ENCODE data around the gene MOGAT2.

The MOGAT2 gene

DNA sequence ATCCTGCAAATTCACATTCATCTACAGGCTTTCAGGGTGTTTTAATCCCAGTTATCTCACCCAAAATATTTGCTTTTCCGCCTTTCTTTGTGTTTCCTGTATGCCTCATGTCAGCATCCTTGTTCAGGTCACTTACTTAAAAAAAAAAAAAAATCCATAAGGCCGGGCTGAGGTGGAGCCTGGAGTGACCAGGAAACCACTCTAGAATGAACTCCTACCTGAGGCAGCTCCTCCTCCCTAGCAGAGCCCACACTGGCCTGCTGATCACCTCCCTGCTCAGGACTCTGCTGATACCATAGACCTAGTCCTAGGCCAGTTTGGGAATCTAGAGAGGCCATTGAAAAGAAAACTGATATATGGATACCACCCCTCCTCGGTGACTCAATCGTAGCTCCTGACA, 42.2 kb downstream of the MOGAT2 start:
- no peak for DNase-seq (ENCODE audit: low read depth, low spot score)

DNA sequence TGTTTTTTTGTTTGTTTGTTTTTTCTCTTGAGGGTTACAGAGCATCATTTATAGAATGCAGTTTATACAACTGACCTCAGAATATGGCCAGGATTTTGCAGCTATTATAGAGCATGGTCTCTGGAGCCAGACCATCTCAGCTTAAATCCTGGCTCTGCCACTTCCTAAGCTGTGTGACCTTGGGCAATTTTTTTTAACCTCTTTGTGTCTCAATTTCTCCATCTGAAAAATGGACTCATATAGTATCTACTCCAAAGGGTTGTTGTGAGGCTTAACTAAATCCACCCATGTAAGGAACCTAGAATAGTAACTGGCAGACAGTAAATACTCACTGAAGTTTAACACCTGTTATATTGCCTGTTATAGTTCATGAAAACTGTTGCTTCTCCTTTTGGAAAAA, 42.6 kb downstream of the MOGAT2 start:
- DNase-seq (ENCODE audit: low read depth, low spot score), result no peak

DNA sequence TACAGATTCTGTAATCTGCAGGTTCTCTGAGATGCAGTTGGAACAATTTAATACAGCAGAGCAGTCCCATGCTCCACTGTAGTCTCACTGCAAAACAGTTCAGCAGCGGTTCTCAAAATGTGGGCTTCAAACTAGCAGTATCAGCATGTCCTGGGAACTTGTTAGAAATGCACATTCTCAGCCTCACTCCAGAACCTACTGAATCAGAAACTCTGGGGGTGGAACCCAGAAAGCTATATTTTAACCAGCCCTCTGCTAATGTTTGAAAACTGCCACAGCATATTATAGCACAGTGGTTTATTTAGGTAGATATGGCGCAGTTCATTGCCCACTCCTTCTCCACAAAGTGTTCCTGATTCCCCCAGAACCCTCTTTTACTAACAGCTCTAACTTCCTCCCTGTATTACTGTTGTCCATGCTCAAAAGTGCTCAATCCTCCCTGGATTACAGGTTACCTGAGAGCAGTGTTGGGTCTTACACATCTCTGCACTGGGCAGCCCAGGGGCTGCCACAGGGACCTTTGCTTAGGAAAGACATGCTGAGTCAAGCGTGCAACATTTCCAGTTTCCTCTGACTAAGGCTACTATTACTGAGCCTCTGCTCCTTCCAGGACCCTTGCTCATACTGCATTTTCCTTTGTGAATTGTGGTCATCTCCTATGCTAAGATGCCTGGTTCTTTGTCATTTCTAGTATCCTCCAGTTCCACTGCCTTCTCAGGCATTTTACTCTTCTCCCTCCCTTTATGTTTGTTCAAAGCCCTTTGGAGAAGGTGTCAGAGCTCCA, 43.3 kb downstream of the MOGAT2 start:
- DNase-seq (ENCODE audit: low read depth, low spot score), result no peak

DNA sequence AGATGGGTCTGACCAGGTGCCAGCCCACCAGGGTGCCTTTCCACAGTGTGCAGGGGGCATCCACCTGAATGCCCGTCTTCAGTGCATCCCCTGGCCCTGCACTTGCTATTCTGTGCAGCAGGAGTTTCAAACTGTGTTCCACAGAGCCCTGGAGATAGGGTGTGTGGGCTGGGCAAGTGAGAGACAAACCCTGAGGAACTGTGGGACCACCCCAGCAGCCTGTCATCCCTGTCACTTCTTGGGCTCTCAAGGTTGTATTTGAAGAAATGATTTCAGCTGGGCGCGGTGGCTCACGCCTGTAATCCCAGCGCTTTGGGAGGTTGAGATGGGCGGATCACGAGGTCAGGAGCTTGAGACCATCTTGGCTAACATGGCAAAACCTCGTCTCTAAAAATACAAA, 44.5 kb downstream of the MOGAT2 start:
- no peak for DNase-seq (ENCODE audit: low read depth, low spot score)

DNA sequence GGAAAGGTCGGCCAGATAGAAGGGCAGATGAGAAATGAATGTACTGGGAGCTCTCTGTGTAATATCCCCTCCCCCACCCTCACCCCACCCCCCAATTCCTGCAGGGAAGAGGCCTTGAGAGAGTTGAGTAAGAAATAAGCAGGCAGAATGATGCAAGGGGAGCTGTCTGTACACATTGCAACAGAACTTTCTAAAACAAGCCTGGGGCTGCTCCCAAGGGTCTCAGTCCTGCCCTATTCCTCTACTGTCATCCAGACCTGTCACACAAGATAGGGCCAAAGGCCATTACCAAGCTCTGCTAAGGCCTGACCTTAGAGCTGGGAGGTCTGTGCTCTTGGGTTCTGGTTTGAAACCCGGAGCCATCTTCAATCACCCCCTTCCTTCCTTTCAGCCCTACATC, 45.2 kb downstream of the MOGAT2 start:
- no peak for DNase-seq (ENCODE audit: low read depth, low spot score)

DNA sequence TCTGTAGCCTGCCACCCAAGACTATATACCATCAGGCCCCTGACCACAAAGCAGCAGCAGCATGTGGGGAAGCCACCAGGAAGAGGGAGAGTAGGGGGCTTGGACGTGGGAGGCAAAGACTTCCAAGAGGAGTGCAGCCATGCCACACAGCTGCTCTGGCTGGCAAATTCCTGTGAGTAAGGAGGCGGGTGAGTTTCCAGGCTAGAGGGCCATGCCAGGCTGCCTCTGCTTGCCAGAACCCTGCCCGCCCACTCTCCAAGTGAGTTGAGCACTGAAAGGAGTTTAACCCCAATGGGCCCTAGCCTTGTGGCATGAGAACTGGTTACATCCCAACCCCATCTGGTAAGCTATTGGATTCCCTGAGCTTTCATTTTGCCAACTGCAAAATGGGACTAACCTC, 46.2 kb downstream of the MOGAT2 start:
- no peak for DNase-seq (ENCODE audit: low read depth, low spot score)

DNA sequence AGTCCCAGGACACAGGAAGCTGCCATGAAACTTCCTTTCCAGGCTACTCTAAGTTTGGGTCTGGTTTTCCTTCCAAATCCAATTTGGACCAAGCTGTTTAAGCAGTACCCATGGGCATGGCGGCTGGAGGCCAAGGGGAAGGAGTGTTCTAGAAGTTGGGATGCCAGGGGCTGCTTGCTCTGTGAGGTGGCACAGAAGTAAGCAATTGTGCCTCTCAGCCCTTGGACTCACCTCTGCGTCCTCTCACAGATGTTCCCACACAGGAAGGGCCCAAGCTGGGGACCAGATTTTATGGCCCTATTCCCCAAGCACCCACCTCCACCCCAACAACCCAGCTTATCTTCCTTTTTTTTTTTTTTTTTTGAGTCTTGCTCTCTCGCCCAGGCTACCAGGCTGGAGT, 47.5 kb downstream of the MOGAT2 start:
- DNase-seq (ENCODE audit: low read depth, low spot score), result no peak

DNA sequence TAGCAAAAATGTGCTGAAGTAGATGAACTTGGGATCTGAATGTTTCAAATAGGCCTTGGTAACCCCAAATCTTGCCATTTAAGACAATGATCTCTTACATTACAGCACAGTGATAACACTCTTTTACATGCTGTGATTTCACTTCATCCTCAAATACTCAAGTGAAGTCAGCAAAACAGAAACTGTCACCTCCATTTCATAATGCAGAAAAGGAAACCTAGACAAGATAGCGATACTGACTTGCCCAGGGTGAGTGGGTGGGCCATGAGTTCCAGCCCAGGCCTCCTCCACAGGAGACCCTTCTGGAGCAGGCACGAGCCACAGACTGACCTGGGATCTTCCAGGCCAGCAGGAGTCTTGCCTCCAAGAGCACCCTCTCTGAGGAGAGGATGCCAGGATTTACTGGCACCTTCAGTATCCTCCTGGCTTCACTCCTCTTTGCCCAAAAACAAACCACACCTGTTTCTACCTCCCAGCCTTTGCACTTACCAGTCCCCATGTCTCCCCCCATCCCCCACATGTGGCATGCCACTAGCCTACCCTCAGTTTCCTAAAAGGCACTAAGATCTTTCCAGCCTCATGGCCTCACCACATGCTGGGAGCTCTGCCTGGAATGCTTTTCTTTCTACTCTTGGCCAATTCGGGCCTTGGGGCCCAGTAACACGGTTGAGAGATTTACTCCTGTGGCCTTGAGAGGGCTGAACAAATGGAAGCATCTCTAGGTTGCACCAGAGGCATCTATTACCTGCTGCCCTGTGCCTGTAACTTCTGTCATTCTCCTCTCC, 49.0 kb downstream of the MOGAT2 start:
- DNase-seq (ENCODE audit: low read depth, low spot score), result no peak

DNA sequence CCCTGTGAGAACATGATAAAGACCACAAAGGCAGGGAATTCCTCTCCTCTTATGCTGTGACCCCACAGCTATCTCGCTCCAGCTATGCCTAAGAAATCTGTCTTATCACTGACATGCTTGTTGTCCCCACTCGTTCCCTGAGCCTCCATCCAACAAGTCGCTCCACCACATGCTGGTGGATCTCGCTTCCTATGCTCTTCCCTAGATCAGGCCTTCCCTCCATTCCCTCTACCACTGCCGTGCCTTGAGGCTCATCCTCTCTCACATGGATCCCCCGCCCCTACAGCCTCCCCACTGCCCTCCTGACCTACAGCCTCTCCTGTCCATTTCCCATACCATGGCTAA, 49.6 kb downstream of the MOGAT2 start:
- no peak for DNase-seq (ENCODE audit: low read depth, low spot score)

DNA sequence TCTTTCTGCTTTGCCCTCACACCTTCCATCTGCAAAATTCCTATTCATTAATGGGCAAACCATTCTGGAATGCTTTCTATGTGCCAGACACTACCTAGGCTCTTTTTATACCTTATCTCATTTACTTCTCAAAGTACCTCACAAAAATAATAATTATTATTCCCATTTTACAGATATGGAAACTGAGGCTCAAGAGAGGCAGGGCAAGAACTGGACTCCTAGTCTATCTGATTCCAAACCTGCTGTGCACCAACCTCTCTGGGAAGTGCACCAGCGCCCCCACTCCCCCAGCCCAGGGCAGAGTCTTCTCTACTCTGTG, 50.1 kb downstream of the MOGAT2 start:
- DNase-seq (ENCODE audit: low read depth, low spot score), result no peak

DNA sequence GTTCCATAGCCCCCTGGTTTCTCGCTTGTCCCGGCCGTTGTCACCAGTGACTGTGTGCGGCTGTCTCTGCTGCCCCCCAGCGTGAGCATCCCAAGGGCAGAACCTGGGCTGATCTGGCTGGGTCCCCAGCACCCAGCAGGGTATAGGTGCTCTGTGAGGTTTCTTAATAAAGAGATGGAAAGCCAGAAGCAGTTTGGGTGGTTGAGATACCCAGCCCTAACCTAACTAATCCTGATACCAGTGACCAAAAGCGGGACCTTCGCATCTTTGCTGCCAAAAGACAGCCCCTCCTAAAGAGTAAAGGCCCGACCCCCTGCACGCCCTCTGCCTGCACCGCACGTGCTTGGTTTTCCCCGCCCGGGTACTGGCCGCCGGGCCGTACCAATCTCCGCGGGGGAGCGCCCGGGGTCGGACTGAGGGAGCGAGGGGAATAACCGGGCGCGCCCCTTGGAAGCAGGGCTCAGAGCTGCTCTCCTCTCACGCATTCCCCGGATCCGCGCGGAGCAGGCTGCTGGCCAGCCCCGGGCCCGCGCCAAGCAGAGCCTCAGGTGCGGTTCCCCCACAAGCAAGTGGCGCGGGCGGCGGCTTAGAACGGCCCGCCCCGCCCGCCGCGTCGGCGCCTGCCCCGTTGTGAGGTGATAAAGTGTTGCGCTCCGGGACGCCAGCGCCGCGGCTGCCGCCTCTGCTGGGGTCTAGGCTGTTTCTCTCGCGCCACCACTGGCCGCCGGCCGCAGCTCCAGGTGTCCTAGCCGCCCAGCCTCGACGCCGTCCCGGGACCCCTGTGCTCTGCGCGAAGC, 50.7 kb downstream of the MOGAT2 start, which contains the start of gene DGAT2:
TSS of gene DGAT2 (plus strand) at position 667 of the 797 bp plus-strand sequence. CDS start 214 bp downstream, outside the sequence.
- DNase-seq (ENCODE audit: low read depth, low spot score), result peak; percentile 35

DNA sequence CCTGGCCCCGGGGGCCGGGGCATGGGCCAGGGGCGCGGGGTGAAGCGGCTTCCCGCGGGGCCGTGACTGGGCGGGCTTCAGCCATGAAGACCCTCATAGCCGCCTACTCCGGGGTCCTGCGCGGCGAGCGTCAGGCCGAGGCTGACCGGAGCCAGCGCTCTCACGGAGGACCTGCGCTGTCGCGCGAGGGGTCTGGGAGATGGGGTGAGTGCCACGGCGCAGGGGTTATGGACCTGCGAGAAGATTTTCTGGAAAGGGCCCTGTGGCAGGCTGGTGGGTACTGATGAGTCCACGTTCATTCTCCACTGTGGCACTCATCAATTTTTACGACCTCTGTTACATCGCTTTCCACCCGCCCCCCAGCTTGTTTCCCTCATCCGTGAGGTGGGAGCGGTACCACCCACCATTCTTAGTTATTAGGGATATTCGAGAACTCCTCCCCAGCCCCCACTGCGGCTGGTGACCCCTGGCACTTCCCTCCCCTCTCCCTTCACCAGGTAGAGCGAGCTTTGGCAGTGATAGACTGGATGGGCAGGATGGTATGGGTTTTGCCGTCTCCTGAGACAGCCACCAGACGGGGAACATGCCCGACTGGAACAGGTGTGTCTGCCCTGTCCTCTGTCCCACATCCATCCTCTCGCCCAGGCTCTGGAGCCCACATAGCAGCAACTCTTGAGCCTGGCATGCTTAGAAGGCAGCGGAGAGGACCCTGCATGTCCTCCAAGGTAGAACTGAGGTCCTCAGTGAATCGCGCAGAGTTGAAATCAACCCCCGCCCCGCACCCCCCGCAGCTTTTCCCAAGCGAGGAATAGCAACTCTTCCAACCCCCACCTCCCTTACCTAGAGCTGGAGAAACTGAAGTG, 51.5 kb downstream of the MOGAT2 start:
- no peak for DNase-seq (ENCODE audit: low read depth, low spot score)

DNA sequence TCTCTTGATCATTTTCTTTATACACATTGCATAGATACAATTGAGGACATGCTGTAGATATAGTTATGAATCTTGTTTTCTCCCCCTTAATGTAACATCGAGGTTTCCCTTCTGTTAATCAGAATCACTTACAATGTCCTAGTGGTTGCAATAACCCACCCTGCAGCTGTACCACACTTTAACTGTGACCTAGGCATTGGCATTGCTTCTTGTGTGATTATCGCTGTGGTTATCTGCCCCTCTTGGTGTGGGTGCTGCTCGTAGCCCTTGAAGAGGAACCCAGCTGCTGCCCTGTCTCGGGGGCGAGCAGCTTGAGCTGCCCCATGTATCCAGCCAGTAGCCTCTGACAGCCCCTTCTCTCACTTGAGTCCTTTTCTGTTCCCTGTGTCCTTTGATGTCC, 52.5 kb downstream of the MOGAT2 start:
- DNase-seq (ENCODE audit: low read depth, low spot score), result no peak

DNA sequence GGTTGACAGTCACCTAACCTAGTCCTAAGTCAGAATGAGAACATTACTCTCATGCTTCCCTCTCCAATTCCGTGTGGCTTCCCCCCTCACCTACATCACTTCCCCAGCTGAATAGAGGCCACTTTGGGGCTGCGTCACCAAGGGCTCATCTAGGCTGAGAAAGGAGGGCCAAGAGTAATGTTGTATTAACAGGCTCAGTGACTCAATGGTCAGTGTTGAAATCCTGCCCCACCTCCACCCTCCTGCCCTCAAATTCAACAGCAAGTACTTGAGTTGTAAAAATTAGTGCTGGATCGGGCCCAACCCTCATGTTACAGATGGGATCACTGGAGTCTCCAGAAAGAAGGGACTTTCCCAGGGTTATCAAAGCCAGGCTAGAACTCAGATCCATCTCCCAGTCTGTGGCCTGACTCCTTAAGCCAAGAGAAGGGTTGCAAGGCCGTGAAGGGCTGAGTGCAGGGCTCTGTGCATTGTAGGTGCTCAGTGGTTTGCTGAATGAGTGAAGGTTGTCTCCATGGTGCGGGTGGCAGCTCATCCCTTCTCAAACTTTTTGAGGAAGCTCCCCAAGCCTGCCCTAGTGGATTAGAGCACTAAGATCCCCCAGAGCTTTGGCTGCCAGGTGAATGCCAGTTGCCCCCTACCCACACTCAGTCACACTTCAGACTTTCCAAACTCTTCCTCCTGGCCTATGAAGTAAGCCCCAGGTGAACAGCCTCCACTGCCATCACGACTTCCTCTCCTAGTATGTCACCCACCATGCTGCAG, 54.2 kb downstream of the MOGAT2 start:
- no peak for DNase-seq (ENCODE audit: low read depth, low spot score)

DNA sequence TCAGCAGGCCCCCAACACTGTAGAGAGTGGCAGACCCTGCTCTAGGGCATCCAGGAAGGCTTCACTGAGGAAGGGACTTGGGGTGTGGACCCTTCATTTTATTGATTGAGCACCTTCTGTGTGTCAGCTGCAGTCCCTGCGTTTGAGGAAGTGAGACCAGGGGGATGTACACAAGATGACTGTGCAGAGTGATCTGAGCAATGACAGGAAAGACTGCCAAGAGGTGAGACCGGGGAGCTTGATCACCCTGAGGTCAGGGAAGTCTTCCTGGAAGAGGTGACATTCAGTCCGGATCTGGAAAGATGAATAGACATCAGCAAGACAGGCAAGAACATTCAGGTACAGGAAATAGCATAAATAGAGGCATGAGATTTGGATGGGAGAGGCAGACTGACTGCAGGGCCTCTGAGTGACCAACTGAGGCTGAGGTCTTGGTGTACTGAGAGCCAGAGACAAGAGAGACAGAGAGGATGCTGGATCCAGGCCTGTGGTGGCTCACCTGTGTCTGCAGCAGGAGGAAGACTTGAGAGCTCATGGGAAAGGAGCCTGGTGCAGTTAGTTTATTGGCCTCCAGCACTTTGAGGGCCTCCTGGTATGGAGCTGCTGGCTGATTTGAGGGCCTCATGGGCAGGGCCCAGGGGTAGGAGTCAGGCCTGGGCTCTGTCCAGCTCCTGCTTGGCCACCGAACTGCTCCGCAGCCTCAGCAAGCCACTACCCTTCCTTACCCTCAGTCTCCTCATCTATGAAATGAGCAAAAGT, 56.1 kb downstream of the MOGAT2 start:
- DNase-seq (ENCODE audit: low read depth, low spot score), result no peak

DNA sequence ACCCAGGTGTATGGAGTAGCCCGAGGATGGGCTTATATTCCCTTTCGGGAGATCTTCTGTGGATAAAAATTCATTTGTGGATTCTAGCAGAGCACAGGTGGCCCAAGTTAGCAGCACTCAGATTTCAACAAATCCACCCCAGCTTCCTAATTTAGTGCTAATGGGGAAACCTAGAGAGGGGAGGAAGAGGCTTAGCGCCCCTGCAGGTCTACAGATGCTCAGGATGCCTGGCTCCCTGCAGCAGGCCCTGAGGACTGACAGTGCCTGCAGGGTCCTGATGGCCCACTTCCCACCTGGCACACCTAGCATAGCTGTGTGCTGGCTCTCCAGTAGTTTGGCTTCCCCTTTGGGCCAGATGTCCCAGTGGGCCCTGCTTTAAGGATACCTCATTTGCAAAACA, 57.4 kb downstream of the MOGAT2 start:
- DNase-seq (ENCODE audit: low read depth, low spot score), result no peak

DNA sequence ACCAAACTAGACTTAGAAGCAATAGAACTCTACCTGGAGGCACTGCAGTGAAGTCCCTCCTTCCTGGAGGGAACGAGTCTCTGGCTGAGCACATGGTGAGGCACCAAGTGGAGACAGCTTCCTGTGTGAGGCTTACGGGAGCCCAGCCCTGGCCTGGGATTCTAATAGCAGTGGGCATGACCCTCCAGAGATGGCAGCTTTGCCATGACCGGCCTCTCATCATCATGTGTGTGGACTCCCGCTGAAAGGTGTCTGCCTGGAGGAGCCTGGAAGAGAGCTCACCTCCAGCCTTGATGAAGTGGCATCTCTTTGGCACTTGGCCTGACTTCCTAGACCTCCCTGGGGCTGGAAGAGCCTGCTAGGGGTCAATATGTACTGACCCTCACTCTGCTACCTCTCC, 58.9 kb downstream of the MOGAT2 start:
- no peak for DNase-seq (ENCODE audit: low read depth, low spot score)

DNA sequence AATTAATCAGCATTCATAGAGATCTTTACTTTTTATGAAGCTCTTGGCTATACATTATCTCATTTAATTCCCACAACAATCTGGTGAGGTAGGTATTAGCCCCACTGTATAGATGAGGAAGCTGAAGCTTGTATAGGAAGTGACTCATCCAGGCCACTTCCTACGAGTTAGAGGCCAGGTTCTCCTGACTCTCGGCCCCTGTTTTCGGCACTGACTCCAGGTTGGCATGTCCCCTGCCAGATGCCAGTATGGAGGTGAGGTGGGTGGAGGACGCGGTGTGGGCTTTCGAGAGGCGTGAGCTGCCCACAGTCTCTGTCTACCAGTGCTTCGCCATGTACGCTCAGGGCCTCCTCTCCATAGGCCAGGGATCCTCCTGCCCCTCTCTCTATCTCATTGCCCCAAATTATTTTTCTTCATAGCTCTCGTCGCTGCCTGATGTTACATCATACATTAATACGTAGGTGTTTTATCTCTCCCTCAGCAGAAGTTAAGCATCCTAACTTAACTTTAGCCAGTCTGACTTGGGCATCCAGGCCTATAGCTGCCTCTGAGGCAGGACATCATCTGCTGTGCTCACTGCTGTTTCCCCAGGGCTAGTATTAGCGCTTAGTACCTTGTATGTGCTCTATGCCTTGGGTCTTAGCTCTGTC, 59.9 kb downstream of the MOGAT2 start:
- no peak for DNase-seq (ENCODE audit: low read depth, low spot score)

DNA sequence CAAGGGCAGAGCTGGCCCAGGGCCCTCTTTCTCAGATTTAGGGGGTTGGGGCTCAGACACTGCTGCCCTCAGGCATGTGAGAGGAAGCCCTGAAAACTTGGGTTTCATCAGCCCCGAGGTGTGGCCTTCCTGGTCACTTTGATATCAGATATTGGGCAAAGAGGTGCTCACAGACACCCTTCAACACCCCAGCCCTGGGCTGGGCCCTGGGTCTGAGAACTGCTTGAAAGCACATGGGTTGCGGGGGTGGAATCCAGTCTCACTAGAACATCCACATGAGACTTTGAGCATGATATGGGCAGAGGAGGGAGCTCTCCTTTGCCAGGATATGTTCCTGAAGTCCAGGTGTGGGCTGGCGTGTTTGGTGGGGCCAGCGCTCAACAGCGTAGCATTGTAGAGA, 61.3 kb downstream of the MOGAT2 start:
- DNase-seq (ENCODE audit: low read depth, low spot score), result no peak

DNA sequence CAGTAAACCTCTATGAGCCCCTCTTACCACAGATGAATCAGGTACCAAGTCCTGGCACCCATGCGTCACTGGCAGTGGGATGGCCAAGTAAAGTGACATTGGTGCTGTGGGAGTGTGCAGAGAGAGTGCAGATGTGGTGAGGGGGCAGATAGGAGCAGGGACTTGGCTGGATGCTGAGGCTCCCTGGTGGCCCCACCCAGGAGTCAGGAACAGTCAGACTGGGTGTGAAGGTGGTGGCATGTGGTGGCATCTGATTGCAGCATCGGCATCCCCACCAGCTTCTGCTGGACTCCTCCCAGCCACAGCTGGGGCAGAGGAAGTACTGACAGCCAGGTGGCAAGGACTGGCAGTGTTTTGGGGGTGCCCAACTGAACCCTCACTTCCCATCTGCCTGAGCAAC, 62.3 kb downstream of the MOGAT2 start:
- no peak for DNase-seq (ENCODE audit: low read depth, low spot score)

Measured in activated CD4-positive, CD25-positive, alpha-beta regulatory T cell treated with anti-CD3 and anti-CD28 coated beads, Interleukin-2, amount 50 U/mL, for 16 hours (primary cell).